HG02610 (cell line): ENCODE data around the gene SPANXC.
"Not testable (repeated sequence)": the region's sequence is repeated elsewhere in the genome, so short reads cannot be mapped to it uniquely, and the experiment has no call there.

Experiments used
- ATAC-seq: cut with Tn5 transposase; IDR thresholded peaks from one replicate; pipeline ENCODE4 v1.9.1; 2021; ENCODE audit warnings: mild to moderate bottlenecking, moderate library complexity; ENCODE audit not compliant: unreplicated experiment

The SPANXC gene, protein sequence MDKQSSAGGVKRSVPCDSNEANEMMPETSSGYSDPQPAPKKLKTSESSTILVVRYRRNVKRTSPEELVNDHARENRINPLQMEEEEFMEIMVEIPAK

GRCh38 chrX:141242417-141242816, at the start of gene SPANXC:
TSS of gene SPANXC (minus strand) at chrX:141242517. CDS start at chrX:141242457, 60 bp downstream.
- not testable (repeated sequence) for ATAC-seq

DNA sequence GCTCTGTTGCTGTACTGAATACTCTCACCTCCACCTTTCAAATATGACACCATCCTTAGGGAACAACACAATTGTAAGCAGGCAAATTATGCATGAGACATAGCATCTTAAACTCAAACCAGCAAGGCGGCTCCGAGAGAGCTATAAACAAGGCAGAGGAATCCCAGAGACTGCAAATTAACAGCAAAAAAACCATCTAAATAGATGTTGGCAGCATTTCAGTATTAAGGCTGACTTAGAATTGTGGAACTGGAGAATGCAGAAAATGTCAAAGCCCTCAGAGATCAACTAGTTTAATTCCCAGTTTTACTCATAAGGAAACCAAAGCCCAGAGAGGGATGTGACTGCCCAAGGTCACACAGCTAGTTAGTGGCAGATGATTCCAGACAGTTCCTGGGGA, 37.2 kb upstream of the SPANXC start:
- ATAC-seq: no peak

DNA sequence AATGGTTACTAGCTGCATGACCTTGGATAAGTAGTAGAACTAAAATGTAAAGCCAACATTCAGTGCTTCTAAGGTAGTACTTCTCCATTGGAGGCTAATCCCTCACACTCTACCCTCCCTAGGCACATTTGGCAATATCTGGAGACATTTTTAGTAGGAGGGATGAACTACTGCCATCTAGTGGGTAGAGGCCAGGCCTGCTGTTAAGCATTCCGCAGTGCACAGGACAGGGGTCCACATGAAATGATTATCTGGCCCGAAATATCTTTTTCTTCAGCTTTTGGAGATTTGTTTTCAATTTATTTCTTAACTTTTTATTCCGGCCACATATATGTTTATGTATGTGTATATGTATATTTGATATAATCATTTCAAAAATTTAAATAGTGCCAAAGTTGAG, 36.0 kb upstream of the SPANXC start:
- no peak for ATAC-seq

DNA sequence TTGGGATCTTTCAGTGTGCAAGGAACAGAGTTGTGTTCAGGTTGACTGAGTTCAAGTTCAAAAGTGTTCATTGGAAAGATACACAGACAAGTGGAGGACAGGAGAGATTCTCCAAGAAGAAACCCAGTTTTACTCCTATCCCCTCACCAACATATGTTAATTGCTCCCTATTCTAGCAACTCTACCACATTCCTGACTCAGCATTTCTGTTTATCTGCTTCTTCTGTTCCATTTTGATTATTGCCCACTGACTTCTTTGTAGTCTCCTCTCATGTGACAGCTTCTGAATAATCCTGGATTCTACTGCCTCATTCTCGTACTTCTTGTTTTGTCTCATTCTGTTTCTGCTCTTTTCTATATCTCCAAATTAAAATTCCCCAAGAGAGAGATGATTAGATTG, 15.8 kb upstream of the SPANXC start:
- no peak for ATAC-seq

DNA sequence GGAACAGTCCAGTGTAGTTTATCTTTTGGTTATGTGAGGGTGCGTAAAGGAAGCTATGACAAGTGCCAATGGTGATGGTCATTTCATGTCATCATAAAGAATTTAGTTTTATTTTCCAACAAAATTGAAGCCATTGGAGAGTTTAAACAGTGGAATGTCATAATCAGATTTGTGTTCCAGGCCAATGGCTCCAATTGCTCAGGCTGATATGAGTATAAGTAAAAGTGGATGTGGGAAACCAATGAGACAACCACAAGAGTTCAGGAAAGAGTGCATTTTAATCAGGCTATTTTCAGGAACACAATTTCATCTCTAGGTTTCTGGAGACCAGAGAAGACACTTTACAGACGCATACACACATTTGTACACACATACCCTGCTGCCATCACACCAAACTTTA, 20.7 kb downstream of the SPANXC start:
- no peak for ATAC-seq

DNA sequence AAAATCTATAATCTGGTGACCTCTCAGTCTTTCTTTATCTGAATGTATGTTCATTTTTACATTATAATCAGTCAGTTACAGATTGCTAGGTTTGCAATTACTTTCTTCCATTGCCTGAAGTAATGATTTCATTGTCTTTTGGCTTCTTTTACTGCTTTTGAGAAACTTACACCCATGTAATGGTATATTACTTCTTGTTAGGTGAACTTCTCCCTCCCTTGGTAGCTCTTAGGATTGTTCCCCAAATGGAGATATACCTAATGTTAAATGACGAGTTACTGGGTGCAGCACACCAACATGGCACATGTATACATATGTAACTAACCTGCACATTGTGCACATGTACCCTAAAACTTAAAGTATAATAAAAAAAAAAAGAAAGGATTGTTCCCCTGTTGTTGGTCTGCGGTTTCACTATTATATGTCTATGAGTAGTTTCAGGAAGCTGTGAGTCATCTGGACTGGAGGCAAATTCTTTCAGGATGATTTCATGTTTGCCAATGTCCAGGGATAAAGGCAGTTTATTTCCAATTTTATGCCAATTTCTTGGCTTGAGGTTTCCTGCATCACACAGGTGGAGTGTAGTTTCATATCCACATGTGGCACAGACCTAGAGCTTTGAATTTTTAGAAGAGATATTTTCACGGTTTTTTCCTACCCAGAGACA, 21.8 kb downstream of the SPANXC start:
- no peak for ATAC-seq

DNA sequence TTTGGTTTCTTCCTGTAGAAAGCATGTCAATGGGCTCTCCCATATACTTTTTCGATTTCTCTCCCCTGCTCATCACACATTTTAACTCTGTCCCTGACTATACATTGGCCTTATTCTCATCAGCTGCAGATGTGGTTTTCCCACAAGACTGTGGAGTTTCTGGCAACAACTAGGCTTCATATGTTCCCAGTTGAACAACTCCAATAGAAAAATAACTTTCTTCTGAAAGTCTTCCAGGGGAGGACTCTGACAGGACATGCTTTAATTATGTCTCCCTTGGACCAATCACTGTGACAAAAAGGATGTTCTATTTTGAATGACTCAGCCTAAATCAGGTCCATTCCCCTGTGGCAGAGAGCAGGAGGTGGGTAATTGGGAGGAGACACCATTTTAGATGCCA, 28.1 kb downstream of the SPANXC start:
- no peak for ATAC-seq

DNA sequence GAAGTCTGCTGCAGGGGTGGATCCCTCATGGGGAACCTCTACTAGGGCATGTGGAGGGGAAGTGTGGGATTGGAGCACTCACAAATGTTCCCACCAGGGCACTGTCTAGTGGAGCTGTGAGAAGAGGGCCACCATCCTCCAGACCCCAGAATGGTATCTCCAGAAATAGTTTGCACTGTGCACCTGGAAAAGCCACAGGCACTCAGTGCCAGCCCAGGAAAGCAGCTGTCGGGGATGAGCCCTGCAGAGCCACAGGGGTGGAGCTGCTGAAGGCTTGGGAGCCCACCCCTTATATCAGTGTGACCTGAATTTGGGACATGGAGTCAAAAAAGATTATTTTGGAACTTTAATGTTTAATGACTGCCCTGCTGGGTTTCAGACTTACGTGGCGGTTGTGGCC, 40.4 kb downstream of the SPANXC start:
- no peak for ATAC-seq
